IMR-90 (cell line): ENCODE measurements around the gene NEFH. TPM values are rescaled to one million over a fixed set of nuclear protein-coding genes. Genes with fewer than 3 reads are reported as not detected.

Experiments used
- ATAC-seq: fragments of 200-7000 bp; cut with Tn5 transposase; 2 replicates; pipeline ENCODE4 v1.9.1; 2020; ENCODE audit warnings: low read depth, mild to moderate bottlenecking, moderate library complexity
- BruUV-seq: library from RNA; stranded (reverse); fragments of 400-500 nt; replicated peaks from 2 replicates; lab custom pipeline; 2021; lab: Mats Ljungman, UMichigan
- CTCF ChIA-PET: fragments of 300-600 bp; formaldehyde crosslinking; extraction: SDS; loops from one replicate; lab custom pipeline; 2021; ENCODE audit warnings: antibody characterized with exemption; lab: Yijun Ruan, JAX
- POLR2A ChIA-PET: fragments of 300-600 bp; sonication (Branson Sonifier 250); formaldehyde crosslinking; loops from one replicate; lab custom pipeline; 2022; ENCODE audit warnings: antibody characterized with exemption; ENCODE audit not compliant: unreplicated experiment; lab: Charles Lee
- DNase-seq: peaks from one replicate; pipeline ENCODE4 v3.0.0; 2013
- H2AFZ ChIP-seq: replicated peaks from 2 replicates; pipeline ENCODE3; 2013; ENCODE audit warnings: low read length, mild to moderate bottlenecking; ENCODE audit not compliant: poor library complexity
- H2AK5ac ChIP-seq: 2 replicates; pipeline ENCODE4 v1.6.1; 2013; ENCODE audit warnings: low read depth, low read length, inconsistent platforms
- H2AK9ac ChIP-seq: replicated peaks from 2 replicates; pipeline ENCODE3; 2013; ENCODE audit warnings: mild to moderate bottlenecking, low read depth, low read length, moderate library complexity; ENCODE audit not compliant: poor library complexity
- H2BK120ac ChIP-seq: 2 replicates; pipeline ENCODE4 v1.6.1; 2013; ENCODE audit warnings: low read depth, low read length, inconsistent platforms
- H2BK15ac ChIP-seq: 3 replicates; pipeline ENCODE4 v1.6.1; 2013; ENCODE audit warnings: low read depth, low read length, inconsistent platforms
- H2BK20ac ChIP-seq: 2 replicates; pipeline ENCODE4 v1.6.1; 2013; ENCODE audit warnings: low read depth, mild to moderate bottlenecking, inconsistent platforms, low read length, moderate library complexity
- H2BK5ac ChIP-seq: 2 replicates; pipeline ENCODE4 v1.6.1; 2013; ENCODE audit warnings: mild to moderate bottlenecking, low read depth, low read length, inconsistent platforms; ENCODE audit not compliant: poor library complexity, severe bottlenecking
- H3K14ac ChIP-seq: replicated peaks from 2 replicates; pipeline ENCODE4 v1.6.1; 2013; ENCODE audit warnings: low read depth, low read length, inconsistent platforms
- H3K18ac ChIP-seq: 2 replicates; pipeline ENCODE4 v1.6.1; 2013; ENCODE audit warnings: low read depth, low read length, control low read depth
- H3K23ac ChIP-seq: 2 replicates; pipeline ENCODE4 v1.6.1; 2013; ENCODE audit warnings: low read depth, low read length, inconsistent platforms
- H3K27ac ChIP-seq: 2 replicates; pipeline ENCODE4 v1.5.1; 2013; ENCODE audit warnings: mild to moderate bottlenecking, control low read depth, low read length; ENCODE audit not compliant: insufficient read depth
- H3K27me3 ChIP-seq: 2 replicates; pipeline ENCODE4 v1.6.1; 2013; ENCODE audit warnings: low read length; ENCODE audit not compliant: control insufficient read depth, insufficient read depth
- H3K36me3 ChIP-seq: 2 replicates; pipeline ENCODE4 v1.6.1; 2013; ENCODE audit warnings: low read length, mixed read lengths; ENCODE audit not compliant: control insufficient read depth, insufficient read depth
- H3K4ac ChIP-seq: 2 replicates; pipeline ENCODE4 v1.6.1; 2013; ENCODE audit warnings: low read depth, low read length, inconsistent platforms
- H3K4me1 ChIP-seq: 2 replicates; pipeline ENCODE4 v1.6.1; 2013; ENCODE audit warnings: low read length, mixed read lengths; ENCODE audit not compliant: control insufficient read depth, insufficient read depth
- H3K4me2 ChIP-seq: 2 replicates; pipeline ENCODE4 v1.6.1; 2013; ENCODE audit warnings: low read depth, mild to moderate bottlenecking, control low read depth, low read length, moderate library complexity
- H3K4me3 ChIP-seq: 2 replicates; pipeline ENCODE4 v1.5.1; 2013; ENCODE audit warnings: low read depth, mild to moderate bottlenecking, control low read depth, low read length, moderate library complexity; ENCODE audit not compliant: insufficient read depth
- H3K56ac ChIP-seq: 2 replicates; pipeline ENCODE4 v1.6.1; 2013; ENCODE audit warnings: low read length, inconsistent platforms; ENCODE audit not compliant: insufficient read depth; ENCODE audit errors: extremely low read depth
- H3K79me1 ChIP-seq, 2 experiments: 2 replicates each; pipeline ENCODE4 v1.6.1; 2013; ENCODE audit warnings: low read length in 2 of 2, inconsistent platforms in 1 of 2, low read depth in 1 of 2
- H3K9ac ChIP-seq: 2 replicates; pipeline ENCODE4 v1.6.1; 2013; ENCODE audit warnings: low read depth, low read length, control low read depth
- H3K9me1 ChIP-seq: 2 replicates; pipeline ENCODE4 v1.6.1; 2013; ENCODE audit warnings: low read length, inconsistent platforms; ENCODE audit not compliant: insufficient read depth
- H3K9me3 ChIP-seq: 2 replicates; pipeline ENCODE4 v1.6.1; 2013; ENCODE audit warnings: low read length; ENCODE audit not compliant: control insufficient read depth, insufficient read depth
- H4K20me1 ChIP-seq: 2 replicates; pipeline ENCODE4 v1.6.1; 2013; ENCODE audit warnings: low read length, inconsistent platforms; ENCODE audit not compliant: insufficient read depth
- H4K5ac ChIP-seq: 2 replicates; pipeline ENCODE4 v1.6.1; 2013; ENCODE audit warnings: mild to moderate bottlenecking, low read depth, low read length, control low read depth
- H4K8ac ChIP-seq, 2 experiments: 2 replicates each; pipeline ENCODE4 v1.6.1; 2013; ENCODE audit warnings: low read depth in 2 of 2, low read length in 2 of 2, control low read depth in 1 of 2, inconsistent platforms in 1 of 2
- H4K91ac ChIP-seq: 2 replicates; pipeline ENCODE4 v1.6.1; 2013; ENCODE audit warnings: low read depth, low read length, inconsistent platforms; ENCODE audit not compliant: insufficient read depth
- BHLHE40 ChIP-seq: fragments of 150-350 bp; IDR thresholded peaks from 2 replicates; pipeline ENCODE4 v1.6.1; 2016; ENCODE audit warnings: mild to moderate bottlenecking, low read depth, low read length
- CHD1 ChIP-seq: IDR thresholded peaks from 2 replicates; pipeline ENCODE4 v1.6.1; 2012; ENCODE audit warnings: low read depth, low read length, improper control_type of control experiment
- FOS ChIP-seq: fragments of 150-350 bp; IDR thresholded peaks from 2 replicates; pipeline ENCODE4 v1.6.1; 2016; ENCODE audit warnings: low read depth, low read length
- MAFK ChIP-seq: IDR thresholded peaks from 2 replicates; pipeline ENCODE4 v1.6.1; 2012; ENCODE audit warnings: low read depth, low read length, improper control_type of control experiment
- MXI1 ChIP-seq: IDR thresholded peaks from 2 replicates; pipeline ENCODE4 v1.6.1; 2012; ENCODE audit warnings: low read depth, mild to moderate bottlenecking, low read length, moderate library complexity, borderline replicate concordance
- NFE2L2 ChIP-seq: fragments of 150-350 bp; IDR thresholded peaks from 2 replicates; pipeline ENCODE4 v1.6.1; 2016; ENCODE audit warnings: low read depth, mild to moderate bottlenecking, low read length
- POLR2A ChIP-seq: IDR thresholded peaks from 2 replicates; pipeline ENCODE4 v1.6.1; 2012; ENCODE audit warnings: mild to moderate bottlenecking, low read depth, low read length
- dilution Hi-C: fragments of 300-500 bp; cut with HindIII; formaldehyde crosslinking; loops from one replicate; pipeline ENCODE4 v1.14.3; 2018; ENCODE audit warnings: low sequenced_read_pairs; ENCODE audit not compliant: unreplicated experiment
- in situ Hi-C: fragments of 300-500 bp; cut with MboI; formaldehyde crosslinking; loops from 3 replicates; pipeline ENCODE4 v1.14.3; 2019; ENCODE audit warnings: low sequenced_read_pairs, inconsistent platforms, mixed read lengths
- intact Hi-C: fragments of 100-400 bp; cut with micrococcal nuclease; formaldehyde crosslinking; loops from 2 replicates; pipeline ENCODE4 v1.10.0; 2022
- polyA plus RNA-seq, 3 experiments: library from polyadenylated mRNA; depleted of rRNA; stranded (reverse); fragments of >200 nt; gene quantifications; 2 replicates each; pipeline ENCODE4 v1.2.3, GENCODE V29; 2012; ENCODE audit warnings: low replicate concordance in 1 of 3
- total RNA-seq: library from RNA; depleted of rRNA; stranded (reverse); fragments of >200 nt; gene quantifications from 2 replicates; pipeline ENCODE4 v1.2.3, GENCODE V29; 2012
- TF ChIP-seq, protein P1 (sequence below): fragments of 150-350 bp; IDR thresholded peaks from 2 replicates; pipeline ENCODE4 v1.6.1; 2017; ENCODE audit warnings: mild to moderate bottlenecking, antibody characterized with exemption, low read length, low read depth
- TF ChIP-seq, protein P2 (sequence below): conservative IDR thresholded peaks from 2 replicates; pipeline ENCODE4 v1.5.1; 2012; ENCODE audit warnings: mild to moderate bottlenecking, low read depth, low read length, improper control_type of control experiment

NEFH gene
- total and polyA plus RNA-seq, 2 of the 4 experiments (the other 2 are of a cell fraction): 1.3 to 2.9 TPM

DNA sequence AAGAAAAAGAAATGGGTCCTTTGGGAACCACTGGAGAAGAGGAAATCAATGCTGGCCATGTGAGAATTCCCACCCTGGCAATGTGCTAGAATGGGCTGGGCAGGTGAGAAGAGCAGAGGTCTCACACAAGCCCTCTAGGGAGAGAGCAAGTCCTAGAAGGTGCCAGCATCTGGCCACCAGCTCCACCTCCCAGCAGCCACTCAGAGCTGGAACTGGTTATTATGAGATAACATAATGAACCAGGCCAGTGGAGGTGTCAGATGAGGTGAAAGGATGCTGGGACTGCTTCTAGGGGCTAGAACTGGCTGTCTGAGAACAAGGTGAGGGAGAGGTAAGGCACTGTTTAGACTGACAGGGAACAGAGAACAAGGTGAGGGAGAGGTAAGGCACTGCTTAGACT, 29.3 kb downstream of the NEFH start:
- Histone ChIP-seq H3K14ac (no peak overlapping the region), H3K27me3 (no peaks in the 10 kb centered on the region), H3K79me1 (no peaks in the 10 kb centered on the region; a peak in 1 of 4 replicates), H3K4ac (no peak overlapping the region), H2BK120ac (no peak overlapping the region), H3K23ac (no peak overlapping the region), H2BK15ac (no peak overlapping the region), H3K4me2 (no peak overlapping the region), H2BK5ac (no peak overlapping the region), H4K8ac (no peak overlapping the region), H2BK20ac (no peak overlapping the region), H3K36me3 (peaks cover 53% of the 10 kb centered on the region), H2AFZ (no peak overlapping the region), H3K9me1 (no peaks in the 10 kb centered on the region; the same call in 1 of the 2 replicates), H3K27ac (no peak overlapping the region), H3K56ac (no peak overlapping the region), H3K18ac (no peak overlapping the region), H3K9me3 (no peaks in the 10 kb centered on the region), H3K4me1 (no peaks in the 10 kb centered on the region), H2AK9ac (no peak overlapping the region), H4K5ac (no peak overlapping the region), H3K9ac (no peak overlapping the region), H4K20me1 (no peaks in the 10 kb centered on the region), H4K91ac (no peak overlapping the region), H3K4me3 (no peak overlapping the region), H2AK5ac (no peak overlapping the region)
- ATAC-seq (no peak), DNase-seq (no peak)
- BruUV-seq: no TSS peak
- in situ Hi-C loops: loop anchor here (10.0 kb wide), 1 partner anchor 114 kb away; no protein-coding TSS in a partner anchor
- dilution Hi-C loops: no loop called here
- POLR2A ChIA-PET: no interaction called here
- CTCF ChIA-PET: no interaction called here
- intact Hi-C loops: no loop called here
- TF ChIP-seq BHLHE40: no peak
- TF ChIP-seq FOS: no peak
- TF ChIP-seq NFE2L2: no peak
- no peak for TF ChIP-seq MXI1
- TF ChIP-seq POLR2A: no peak
- TF ChIP-seq CHD1: no peak
- TF ChIP-seq, protein P1, sequence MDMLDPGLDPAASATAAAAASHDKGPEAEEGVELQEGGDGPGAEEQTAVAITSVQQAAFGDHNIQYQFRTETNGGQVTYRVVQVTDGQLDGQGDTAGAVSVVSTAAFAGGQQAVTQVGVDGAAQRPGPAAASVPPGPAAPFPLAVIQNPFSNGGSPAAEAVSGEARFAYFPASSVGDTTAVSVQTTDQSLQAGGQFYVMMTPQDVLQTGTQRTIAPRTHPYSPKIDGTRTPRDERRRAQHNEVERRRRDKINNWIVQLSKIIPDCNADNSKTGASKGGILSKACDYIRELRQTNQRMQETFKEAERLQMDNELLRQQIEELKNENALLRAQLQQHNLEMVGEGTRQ: no peak
- TF ChIP-seq MAFK: no peak
- TF ChIP-seq, protein P2, sequence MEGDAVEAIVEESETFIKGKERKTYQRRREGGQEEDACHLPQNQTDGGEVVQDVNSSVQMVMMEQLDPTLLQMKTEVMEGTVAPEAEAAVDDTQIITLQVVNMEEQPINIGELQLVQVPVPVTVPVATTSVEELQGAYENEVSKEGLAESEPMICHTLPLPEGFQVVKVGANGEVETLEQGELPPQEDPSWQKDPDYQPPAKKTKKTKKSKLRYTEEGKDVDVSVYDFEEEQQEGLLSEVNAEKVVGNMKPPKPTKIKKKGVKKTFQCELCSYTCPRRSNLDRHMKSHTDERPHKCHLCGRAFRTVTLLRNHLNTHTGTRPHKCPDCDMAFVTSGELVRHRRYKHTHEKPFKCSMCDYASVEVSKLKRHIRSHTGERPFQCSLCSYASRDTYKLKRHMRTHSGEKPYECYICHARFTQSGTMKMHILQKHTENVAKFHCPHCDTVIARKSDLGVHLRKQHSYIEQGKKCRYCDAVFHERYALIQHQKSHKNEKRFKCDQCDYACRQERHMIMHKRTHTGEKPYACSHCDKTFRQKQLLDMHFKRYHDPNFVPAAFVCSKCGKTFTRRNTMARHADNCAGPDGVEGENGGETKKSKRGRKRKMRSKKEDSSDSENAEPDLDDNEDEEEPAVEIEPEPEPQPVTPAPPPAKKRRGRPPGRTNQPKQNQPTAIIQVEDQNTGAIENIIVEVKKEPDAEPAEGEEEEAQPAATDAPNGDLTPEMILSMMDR: no peak
